ENCODE data around the gene SLC35F3. TPM values are rescaled to one million over a fixed set of nuclear protein-coding genes. Genes with fewer than 3 reads are reported as not detected.

SLC35F3 gene
- total RNA-seq, 2 experiments from 2014 or later, result 0.08 TPM; not detected in 1

- Histone ChIP-seq H3K27ac (ENCODE audit: low read depth in 1 of 2, low read length in 2 of 2) (no peak overlapping the region), H3K4me3 (ENCODE audit: low read length) (no peak overlapping the region), H3K9me3 (ENCODE audit: control insufficient read depth in 1 of 2, insufficient read depth in 1 of 2, low read length in 2 of 2) (no peaks in the 10 kb centered on the region), H3K27me3 (ENCODE audit: control insufficient read depth in 1 of 2, insufficient read depth in 2 of 2, low read length in 2 of 2) (no peaks in the 10 kb centered on the region), H3K36me3 (ENCODE audit: insufficient read depth, low read length) (no peaks in the 10 kb centered on the region), H3K4me1 (ENCODE audit: insufficient read depth, low read length) (no peaks in the 10 kb centered on the region)
- Mint-ChIP-seq H3K27me3 (no peaks in the 10 kb centered on the region), H3K27ac (no peak overlapping the region), H3K9me3 (peaks cover 7% of the 10 kb centered on the region), H3K4me3 (no peak overlapping the region), H3K4me1 (ENCODE audit: low read depth) (no peaks in the 10 kb centered on the region), H3K36me3 (ENCODE audit: low read depth) (no peaks in the 10 kb centered on the region)
- ATAC-seq (ENCODE audit: poor library complexity) (no peak), DNase-seq (no peak)
- ChIA-PET CTCF (no interaction called here), POLR2A (no interaction called here)
- TF ChIP-seq CTCF (IDR thresholded peaks at IDR 0.05), result no peak
- intact Hi-C loops (cut with DNase I, micrococcal nuclease), result no loop called here
These were observed 349.3 kb downstream of the SLC35F3 start for GRCh38 chr1:234253732-234254131.

GRCh38 chr1:234256359-234256758, 351.9 kb downstream of the SLC35F3 start:
- Mint-ChIP-seq H3K36me3 (ENCODE audit: low read depth) (no peaks in the 10 kb centered on the region), H3K4me3 (no peak overlapping the region), H3K27ac (no peak overlapping the region), H3K27me3 (no peaks in the 10 kb centered on the region), H3K4me1 (ENCODE audit: low read depth) (peaks cover 9% of the 10 kb centered on the region), H3K9me3 (peaks cover 7% of the 10 kb centered on the region)
- no peaks in the 10 kb centered on the region for H3K9me3 ChIP-seq (ENCODE audit: control insufficient read depth in 1 of 2, insufficient read depth in 1 of 2, low read length in 2 of 2)
- H3K4me1 ChIP-seq (ENCODE audit: insufficient read depth, low read length), result peaks cover 5% of the 10 kb centered on the region
- TF ChIP-seq CTCF (IDR thresholded peaks at IDR 0.05), result no peak
- ATAC-seq (ENCODE audit: poor library complexity), result no peak
- CTCF ChIA-PET, result no interaction called here
- no peak overlapping the region for H3K27ac ChIP-seq (ENCODE audit: low read depth in 1 of 2, low read length in 2 of 2)
- H3K4me3 ChIP-seq (ENCODE audit: low read length), result no peak overlapping the region
- no peaks in the 10 kb centered on the region for H3K36me3 ChIP-seq (ENCODE audit: insufficient read depth, low read length)
- POLR2A ChIA-PET, result no interaction called here
- no peak for DNase-seq
- intact Hi-C loops (cut with DNase I, micrococcal nuclease), result no loop called here
- H3K27me3 ChIP-seq (ENCODE audit: control insufficient read depth in 1 of 2, insufficient read depth in 2 of 2, low read length in 2 of 2), result no peaks in the 10 kb centered on the region

DNA sequence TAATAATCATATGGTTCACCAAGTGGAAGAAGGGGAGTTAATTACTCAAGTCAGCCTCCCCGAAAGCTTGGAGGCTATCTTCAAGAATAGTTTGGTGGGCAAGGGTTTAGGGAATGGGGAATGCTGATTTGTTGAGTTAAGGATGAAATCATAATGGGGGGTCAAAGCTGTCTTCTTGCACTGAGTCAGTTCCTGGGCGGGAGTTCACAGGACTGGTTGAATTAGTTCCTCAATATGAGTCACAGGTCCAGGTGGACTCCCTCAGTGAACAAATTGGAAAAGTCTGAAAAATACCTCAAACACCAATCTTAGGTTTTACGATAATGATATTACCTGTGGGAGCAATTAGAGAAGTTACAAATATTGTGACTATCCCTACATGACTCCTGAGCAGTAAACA, 353.6 kb downstream of the SLC35F3 start:
- no peak for ATAC-seq (ENCODE audit: poor library complexity)
- ChIA-PET CTCF (interaction anchor here (0.5 kb wide), 1 partner anchor 39 kb away, joined by 4 read pairs; no protein-coding TSS in a partner anchor), POLR2A (no interaction called here)
- intact Hi-C loops (cut with DNase I, micrococcal nuclease), result no loop called here
- H3K27me3 Mint-ChIP-seq, result no peaks in the 10 kb centered on the region
- H3K36me3 ChIP-seq (ENCODE audit: insufficient read depth, low read length), result no peaks in the 10 kb centered on the region
- H3K36me3 Mint-ChIP-seq (ENCODE audit: low read depth), result no peaks in the 10 kb centered on the region
- DNase-seq, result no peak
- H3K27me3 ChIP-seq (ENCODE audit: control insufficient read depth in 1 of 2, insufficient read depth in 2 of 2, low read length in 2 of 2), result no peaks in the 10 kb centered on the region
- TF ChIP-seq CTCF (IDR thresholded peaks at IDR 0.05), result no peak
- peaks cover 9% of the 10 kb centered on the region for H3K4me1 Mint-ChIP-seq (ENCODE audit: low read depth)
- peaks cover 7% of the 10 kb centered on the region for H3K9me3 Mint-ChIP-seq
- no peak overlapping the region for H3K27ac ChIP-seq (ENCODE audit: low read depth in 1 of 2, low read length in 2 of 2)
- H3K4me3 Mint-ChIP-seq, result no peak overlapping the region
- peaks cover 5% of the 10 kb centered on the region for H3K4me1 ChIP-seq (ENCODE audit: insufficient read depth, low read length)
- H3K27ac Mint-ChIP-seq, result no peak overlapping the region
- no peaks in the 10 kb centered on the region for H3K9me3 ChIP-seq (ENCODE audit: control insufficient read depth in 1 of 2, insufficient read depth in 1 of 2, low read length in 2 of 2)
- H3K4me3 ChIP-seq (ENCODE audit: low read length), result no peak overlapping the region

Data from CD4-positive, alpha-beta T cell (primary cell).